Mesenchymal stem cell (in vitro differentiated cells and primary cell): ENCODE results near the gene ELFN1.
"Not testable (repeated sequence)": the region's sequence is repeated elsewhere in the genome, so short reads cannot be mapped to it uniquely, and the experiment has no call there.

ENCODE experiments used
- DNase-seq: peaks from one replicate; pipeline ENCODE4 v3.0.0-alpha.2; 2013
- H2AFZ ChIP-seq: one replicate; pipeline ENCODE4 v1.6.1; 2013; ENCODE audit warnings: low read depth, mild to moderate bottlenecking, control low read depth, inconsistent platforms, low read length, moderate library complexity
- H2AK5ac ChIP-seq: 2 replicates; pipeline ENCODE4 v1.6.1; 2013; ENCODE audit warnings: low read length, moderate library complexity, mild to moderate bottlenecking, inconsistent platforms; ENCODE audit not compliant: severe bottlenecking
- H2BK120ac ChIP-seq: one replicate; pipeline ENCODE4 v1.6.1; 2013; ENCODE audit warnings: low read depth, mild to moderate bottlenecking, inconsistent platforms, low read length, moderate library complexity
- H2BK12ac ChIP-seq, 2 experiments: one replicate each; pipeline ENCODE4 v1.6.1; 2013; ENCODE audit warnings: inconsistent platforms in 2 of 2, low read length in 2 of 2, mild to moderate bottlenecking in 2 of 2, moderate library complexity in 2 of 2, control low read depth in 1 of 2
- H2BK15ac ChIP-seq: one replicate; pipeline ENCODE4 v1.6.1; 2013; ENCODE audit warnings: mild to moderate bottlenecking, low read depth, inconsistent platforms; ENCODE audit not compliant: poor library complexity, severe bottlenecking
- H2BK5ac ChIP-seq: 2 replicates; pipeline ENCODE4 v1.6.1; 2013; ENCODE audit warnings: low read depth, mild to moderate bottlenecking, low read length, control low read depth, inconsistent platforms; ENCODE audit not compliant: poor library complexity, severe bottlenecking
- H3K14ac ChIP-seq, 2 experiments: one replicate each; pipeline ENCODE4 v1.6.1; 2013; ENCODE audit warnings: inconsistent platforms in 2 of 2, low read length in 2 of 2, control low read depth in 1 of 2, mild to moderate bottlenecking in 1 of 2, moderate library complexity in 1 of 2
- H3K18ac ChIP-seq, 2 experiments: one replicate each; pipeline ENCODE4 v1.6.1; 2013; ENCODE audit warnings: inconsistent platforms in 2 of 2, low read length in 2 of 2, control low read depth in 1 of 2, low read depth in 1 of 2, mild to moderate bottlenecking in 1 of 2
- H3K23ac ChIP-seq, 2 experiments: one replicate each; pipeline ENCODE4 v1.6.1; 2013; ENCODE audit warnings: inconsistent platforms in 2 of 2, low read length in 2 of 2, mild to moderate bottlenecking in 2 of 2, moderate library complexity in 2 of 2, control low read depth in 1 of 2
- H3K27ac ChIP-seq: 2 replicates; pipeline ENCODE4 v1.5.1; 2013; ENCODE audit warnings: mild to moderate bottlenecking, moderate library complexity, low read length, control low read depth, inconsistent platforms; ENCODE audit not compliant: poor library complexity, severe bottlenecking
- H3K27me3 ChIP-seq, 2 experiments: 2 replicates each; pipeline versions ENCODE4 v1.6.1 to v1.7.0; 2013; ENCODE audit warnings: low read length in 2 of 2, mild to moderate bottlenecking in 2 of 2, moderate library complexity in 2 of 2, control low read depth in 1 of 2, inconsistent platforms in 1 of 2; ENCODE audit not compliant: control insufficient read depth in 1 of 2, insufficient read depth in 1 of 2
- H3K36me3 ChIP-seq, 2 experiments: 2 replicates each; pipeline versions ENCODE4 v1.6.1 to v1.7.0; 2013; ENCODE audit warnings: low read length in 2 of 2, control low read depth in 1 of 2, inconsistent platforms in 1 of 2, low read depth in 1 of 2, mild to moderate bottlenecking in 1 of 2; ENCODE audit not compliant: insufficient read depth in 2 of 2, control insufficient read depth in 1 of 2
- H3K4ac ChIP-seq, 2 experiments: one replicate each; pipeline ENCODE4 v1.6.1; 2013; ENCODE audit warnings: inconsistent platforms in 2 of 2, low read length in 2 of 2, mild to moderate bottlenecking in 2 of 2, moderate library complexity in 2 of 2, control low read depth in 1 of 2, low read depth in 1 of 2
- H3K4me1 ChIP-seq: 2 replicates; pipeline ENCODE4 v1.6.1; 2013; ENCODE audit warnings: low read depth, low read length, control low read depth; ENCODE audit not compliant: control insufficient read depth, insufficient read depth
- H3K4me2 ChIP-seq: 2 replicates; pipeline ENCODE4 v1.6.1; 2013; ENCODE audit warnings: low read length, mild to moderate bottlenecking, inconsistent platforms; ENCODE audit not compliant: poor library complexity, severe bottlenecking
- H3K4me3 ChIP-seq, 2 experiments: 2 replicates each; pipeline versions ENCODE4 v1.5.1 to v1.7.0; 2013; ENCODE audit warnings: low read length in 2 of 2, mild to moderate bottlenecking in 2 of 2, control low read depth in 1 of 2, low read depth in 1 of 2; ENCODE audit not compliant: insufficient read depth in 1 of 2
- H3K79me1 ChIP-seq: replicated peaks from 2 replicates; pipeline ENCODE4 v1.6.1; 2013; ENCODE audit warnings: mild to moderate bottlenecking, control low read depth, low read length, inconsistent platforms; ENCODE audit not compliant: poor library complexity, severe bottlenecking
- H3K9ac ChIP-seq: 2 replicates; pipeline ENCODE4 v1.7.0; 2013; ENCODE audit warnings: mild to moderate bottlenecking, low read length, moderate library complexity
- H3K9me3 ChIP-seq: 2 replicates; pipeline ENCODE4 v1.7.0; 2013; ENCODE audit warnings: mild to moderate bottlenecking, low read length; ENCODE audit not compliant: control insufficient read depth
- H4K8ac ChIP-seq: one replicate; pipeline ENCODE4 v1.6.1; 2013; ENCODE audit warnings: inconsistent platforms, mild to moderate bottlenecking, low read length, moderate library complexity
- H4K91ac ChIP-seq: one replicate; pipeline ENCODE4 v1.6.1; 2013; ENCODE audit warnings: mild to moderate bottlenecking, low read length, inconsistent platforms
- WGBS: methylation state at CpG from one replicate; pipeline ENCODE4 v1.1.7; 2013; ENCODE audit warnings: mixed read lengths; 5-methylcytosine and 5-hydroxymethylcytosine counted together

The ELFN1 gene

GRCh38 chr7:1719256-1719655, 49.2 kb downstream of the ELFN1 start:
- not testable (repeated sequence) for H3K14ac ChIP-seq, H3K9ac ChIP-seq, H3K9me3 ChIP-seq, H3K23ac ChIP-seq, H4K91ac ChIP-seq, H3K4me2 ChIP-seq, H3K36me3 ChIP-seq, H3K27ac ChIP-seq, H3K4ac ChIP-seq, H2BK15ac ChIP-seq, H2BK5ac ChIP-seq, H4K8ac ChIP-seq, H2BK12ac ChIP-seq, H2AK5ac ChIP-seq, H3K79me1 ChIP-seq, H2BK120ac ChIP-seq, H3K18ac ChIP-seq, H2AFZ ChIP-seq, DNase-seq, H3K4me3 ChIP-seq
- Histone ChIP-seq H3K4me1 (peaks cover 24% of the 10 kb centered on the region), H3K27me3 (peaks cover 15 to 23% of the 10 kb centered on the region in 2 experiments)
- 56% methylated on average over 12 of the region's 13 CpGs for WGBS

GRCh38 chr7:1719913-1720312, 49.8 kb downstream of the ELFN1 start:
- Histone ChIP-seq H3K79me1 (no peaks in the 10 kb centered on the region), H2AK5ac (no peak overlapping the region), H3K4me1 (peaks cover 24% of the 10 kb centered on the region), H3K4me3 (no peak overlapping the region), H3K14ac (no peak overlapping the region), H3K18ac (no peak overlapping the region), H3K36me3 (peaks cover 0 to 3% of the 10 kb centered on the region in 2 experiments), H3K27ac (no peak overlapping the region), H3K27me3 (peaks cover 19 to 23% of the 10 kb centered on the region in 2 experiments), H2BK5ac (no peak overlapping the region), H3K9me3 (no peaks in the 10 kb centered on the region), H2BK15ac (no peak overlapping the region), H3K4ac (no peak overlapping the region), H2AFZ (no peak overlapping the region), H3K9ac (no peak overlapping the region), H2BK12ac (no peak overlapping the region), H3K23ac (no peak overlapping the region), H4K8ac (no peak overlapping the region), H4K91ac (no peak overlapping the region), H2BK120ac (no peak overlapping the region), H3K4me2 (no peak overlapping the region)
- 90% methylated on average over 7 of the region's 7 CpGs for WGBS
- no peak for DNase-seq

- Histone ChIP-seq H2AFZ (no peak overlapping the region), H3K9ac (no peak overlapping the region), H3K14ac (no peak overlapping the region), H3K4me2 (no peak overlapping the region), H4K91ac (no peak overlapping the region), H3K23ac (no peak overlapping the region), H3K4ac (no peak overlapping the region), H3K9me3 (no peaks in the 10 kb centered on the region), H3K27me3 (peaks cover 19 to 21% of the 10 kb centered on the region in 2 experiments), H2BK12ac (no peak overlapping the region), H3K27ac (no peak overlapping the region), H2BK5ac (no peak overlapping the region), H3K36me3 (peaks cover 0 to 3% of the 10 kb centered on the region in 2 experiments), H4K8ac (no peak overlapping the region), H3K79me1 (no peaks in the 10 kb centered on the region), H3K4me3 (no peak overlapping the region), H3K4me1 (peaks cover 23% of the 10 kb centered on the region), H2BK120ac (no peak overlapping the region), H3K18ac (no peak overlapping the region), H2BK15ac (no peak overlapping the region), H2AK5ac (no peak overlapping the region)
- DNase-seq = no peak
- 92% methylated on average over 8 of the region's 8 CpGs for WGBS
Measured at GRCh38 chr7:1720326-1720725, 50.2 kb downstream of the ELFN1 start.

GRCh38 chr7:1721047-1721690, 51.1 kb downstream of the ELFN1 start:
- H2BK12ac ChIP-seq = no peak overlapping the region
- no peak overlapping the region for H3K18ac ChIP-seq
- H3K23ac ChIP-seq = no peak overlapping the region
- H2BK5ac ChIP-seq = no peak overlapping the region
- no peak overlapping the region for H2BK15ac ChIP-seq
- no peak overlapping the region for H3K14ac ChIP-seq
- DNase-seq = no peak
- no peak overlapping the region for H2BK120ac ChIP-seq
- H3K36me3 ChIP-seq = peaks cover 0 to 3% of the 10 kb centered on the region in 2 experiments
- no peak overlapping the region for H2AK5ac ChIP-seq
- H4K8ac ChIP-seq = no peak overlapping the region
- no peak overlapping the region for H3K4me2 ChIP-seq
- no peaks in the 10 kb centered on the region for H3K79me1 ChIP-seq
- WGBS = 81% methylated on average over 13 of the region's 14 CpGs
- H4K91ac ChIP-seq = no peak overlapping the region
- H3K9ac ChIP-seq = no peak overlapping the region
- H3K4me1 ChIP-seq = peaks cover 26% of the 10 kb centered on the region
- no peak overlapping the region for H3K27ac ChIP-seq
- no peak overlapping the region for H3K4ac ChIP-seq
- peaks cover 21 to 27% of the 10 kb centered on the region in 2 experiments for H3K27me3 ChIP-seq
- no peak overlapping the region for H3K4me3 ChIP-seq
- no peak overlapping the region for H2AFZ ChIP-seq
- no peaks in the 10 kb centered on the region for H3K9me3 ChIP-seq
